ENCODE measurements around the gene GSTCD.
"Not testable (repeated sequence)": the region's sequence is repeated elsewhere in the genome, so short reads cannot be mapped to it uniquely, and the experiment has no call there.

GSTCD gene

DNA sequence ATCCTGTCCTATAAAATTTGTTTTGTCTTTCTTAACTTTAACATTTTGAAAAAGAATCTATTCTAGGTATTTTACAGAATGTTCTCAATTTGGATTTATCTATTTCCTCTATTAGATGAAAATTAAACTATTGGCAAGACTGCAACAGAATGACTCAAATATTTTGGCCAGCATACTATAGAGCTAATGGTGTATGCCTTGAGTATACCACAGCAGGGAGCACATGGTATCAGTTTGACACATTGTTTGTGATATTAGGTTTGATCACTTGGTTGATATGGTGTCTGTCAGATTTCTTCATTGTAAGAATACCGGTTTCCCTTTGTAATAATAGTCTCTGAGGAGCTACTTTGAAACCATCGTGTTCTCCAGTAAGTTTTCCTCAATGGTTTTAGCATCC lies 98.9 kb downstream of the GSTCD start:
- DNase-seq (ENCODE audit: low spot score) = no peak

- no peak for DNase-seq (ENCODE audit: low spot score)
Observed at GRCh38 chr4:105808030-105808749, 99.6 kb downstream of the GSTCD start.

GRCh38 chr4:105808750-105809041 lies 100.1 kb downstream of the GSTCD start:
- no peak for DNase-seq (ENCODE audit: low spot score)

DNA sequence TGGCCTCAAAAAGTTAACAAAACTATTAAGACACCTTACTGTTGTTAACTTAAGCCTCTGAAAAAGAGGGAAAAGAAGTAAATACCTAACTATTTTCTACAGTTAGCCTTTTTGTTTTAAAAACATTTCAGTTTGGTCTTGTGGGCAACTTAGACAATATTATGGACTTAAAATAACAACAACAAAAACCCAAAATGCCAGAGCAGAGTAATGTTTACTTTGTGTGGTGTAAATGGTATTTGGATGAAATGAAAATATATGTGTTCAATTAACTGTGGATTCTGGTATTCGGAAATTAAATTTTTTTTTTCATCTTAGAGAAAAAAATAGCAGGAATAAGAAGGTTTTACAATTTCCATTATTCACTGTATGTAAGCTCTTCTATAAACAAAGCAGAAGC lies 107.1 kb downstream of the GSTCD start:
- no peak for DNase-seq (ENCODE audit: low spot score)

DNA sequence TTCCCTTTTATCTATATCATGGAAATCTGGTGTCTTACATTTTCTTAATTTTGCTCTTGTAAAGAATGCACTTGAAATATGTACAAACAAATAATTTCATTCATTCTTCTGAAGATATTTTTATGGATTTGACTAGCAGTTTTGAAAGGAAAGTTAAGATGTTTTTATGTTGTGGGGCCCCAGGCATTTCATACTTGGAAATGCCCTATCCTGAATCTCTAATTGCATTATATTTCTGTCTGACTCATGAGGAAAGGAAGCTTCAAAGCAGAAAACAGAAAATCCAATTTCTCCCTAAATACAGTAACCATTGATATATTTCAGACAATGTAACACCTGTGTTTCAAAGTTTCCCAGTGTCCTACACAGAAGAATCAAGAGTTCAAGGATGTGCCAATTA lies 113.5 kb downstream of the GSTCD start:
- DNase-seq (ENCODE audit: low spot score) = no peak

DNA sequence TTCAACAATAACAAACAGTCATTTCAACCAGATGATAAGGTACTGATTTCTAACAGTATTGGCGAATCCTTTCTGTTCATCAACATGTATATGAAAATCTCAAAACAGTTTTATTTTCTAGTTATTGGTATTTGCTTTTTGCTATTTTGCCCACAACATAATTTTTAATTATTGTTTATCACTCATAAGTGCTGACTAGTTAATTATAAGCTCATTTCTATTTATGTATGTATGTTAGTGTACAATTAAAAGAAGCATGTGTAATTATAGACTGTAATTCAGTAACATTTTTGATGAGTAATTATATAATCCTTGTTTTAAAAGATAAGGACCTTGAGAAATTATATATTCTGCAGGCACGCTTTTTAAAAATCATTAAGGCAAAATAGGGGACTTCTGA lies 119.5 kb downstream of the GSTCD start:
- DNase-seq (ENCODE audit: low spot score) = no peak

- DNase-seq (ENCODE audit: low spot score) = no peak
Observed at GRCh38 chr4:105831189-105831588, 122.6 kb downstream of the GSTCD start.

GRCh38 chr4:105835177-105835576 lies 126.6 kb downstream of the GSTCD start:
- DNase-seq (ENCODE audit: low spot score) = no peak

DNA sequence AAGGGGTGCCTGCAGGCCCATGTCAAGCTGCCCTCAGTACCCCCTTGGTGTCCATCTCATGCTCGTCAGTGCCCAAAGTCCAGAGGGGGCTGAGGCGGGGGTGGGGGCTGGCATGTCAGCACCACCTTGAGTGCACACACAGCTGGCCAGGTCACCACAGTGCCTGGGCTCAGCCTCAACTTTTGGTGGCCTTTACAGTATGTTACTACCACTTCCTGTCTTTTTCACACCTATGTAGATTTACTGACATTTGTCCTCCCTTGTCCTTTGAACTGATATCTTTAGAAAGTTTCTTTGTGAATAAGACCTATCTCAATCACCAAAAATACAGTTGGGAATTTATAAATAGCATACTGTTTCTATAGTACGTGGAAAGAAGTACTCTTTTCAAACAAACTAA lies 128.0 kb downstream of the GSTCD start:
- DNase-seq (ENCODE audit: low spot score) = no peak

- no peak for DNase-seq (ENCODE audit: low spot score)
Observed at GRCh38 chr4:105837037-105837436, 128.5 kb downstream of the GSTCD start.

- no peak for DNase-seq (ENCODE audit: low spot score)
Observed at GRCh38 chr4:105838082-105838481, 129.5 kb downstream of the GSTCD start.

- DNase-seq (ENCODE audit: low spot score) = no peak
Observed at GRCh38 chr4:105840426-105841174, 132.0 kb downstream of the GSTCD start.

DNA sequence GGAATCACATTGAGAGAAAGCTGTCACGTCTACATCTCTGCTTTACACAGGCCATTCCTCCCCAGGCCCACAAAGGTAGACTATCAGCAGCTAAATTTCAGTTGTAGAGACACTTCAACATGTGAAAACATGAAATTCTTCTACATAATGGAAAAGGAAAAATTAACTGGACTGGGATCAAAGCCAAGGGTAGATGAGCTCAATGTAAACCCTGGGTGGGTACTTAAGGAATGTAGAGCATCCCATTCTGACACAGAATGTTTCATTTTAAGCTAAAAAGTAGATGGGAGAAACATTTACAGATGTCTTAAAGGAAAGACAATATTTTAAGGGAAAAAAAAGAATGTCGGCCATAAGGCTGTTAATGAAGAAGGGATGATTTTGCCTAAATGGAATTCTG lies 135.4 kb downstream of the GSTCD start:
- DNase-seq (ENCODE audit: low spot score) = no peak

DNA sequence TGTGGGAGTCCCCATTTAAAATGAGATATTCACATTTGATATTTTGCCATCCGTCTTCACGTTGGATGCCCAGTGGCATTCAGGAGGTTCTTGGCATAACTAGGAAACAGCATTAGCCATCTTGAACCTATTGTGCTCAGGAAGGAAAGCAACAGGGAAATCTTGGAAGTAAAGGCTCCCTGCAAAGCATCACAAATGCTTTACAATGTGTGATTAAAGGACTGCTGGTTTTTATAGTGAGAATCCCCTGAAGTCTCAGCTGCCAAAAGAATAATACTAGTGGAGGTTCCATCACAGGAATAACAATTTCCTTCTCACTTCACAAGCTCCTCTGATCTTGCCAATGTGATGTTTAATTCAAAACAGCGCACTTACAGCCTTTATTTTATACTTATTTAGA lies 137.0 kb downstream of the GSTCD start:
- DNase-seq (ENCODE audit: low spot score) = no peak

- not testable (repeated sequence) for DNase-seq (ENCODE audit: low spot score)
Observed at GRCh38 chr4:105848359-105848758, 139.8 kb downstream of the GSTCD start.

GRCh38 chr4:105851196-105851595 lies 142.6 kb downstream of the GSTCD start:
- no peak for DNase-seq (ENCODE audit: low spot score)

GRCh38 chr4:105852230-105852629 lies 143.6 kb downstream of the GSTCD start:
- DNase-seq (ENCODE audit: low spot score) = not testable (repeated sequence)

- DNase-seq (ENCODE audit: low spot score) = no peak
Observed at GRCh38 chr4:105858466-105859040, 150.0 kb downstream of the GSTCD start.

- no peak for DNase-seq (ENCODE audit: low spot score)
Observed at GRCh38 chr4:105859233-105859632, 150.6 kb downstream of the GSTCD start.

DNA sequence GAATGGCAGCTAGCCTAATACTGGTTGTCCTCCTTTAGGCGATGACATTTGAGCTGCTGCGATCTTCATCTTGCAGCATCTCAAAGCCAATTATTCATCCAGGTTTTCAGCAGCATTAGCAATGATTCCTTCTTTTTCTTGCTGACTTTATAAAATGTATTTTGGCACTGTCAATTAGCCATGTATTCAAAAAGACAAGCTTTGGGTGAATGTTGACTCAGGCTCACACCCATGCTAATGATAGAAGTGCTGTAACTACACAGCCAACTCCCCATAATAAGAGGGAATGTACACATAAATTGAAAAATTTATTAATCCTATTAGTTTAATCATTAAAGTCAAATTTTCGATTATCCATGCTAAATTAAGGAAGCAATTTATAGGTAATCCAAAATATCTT lies 162.4 kb downstream of the GSTCD start:
- no peak for DNase-seq (ENCODE audit: low spot score)

DNA sequence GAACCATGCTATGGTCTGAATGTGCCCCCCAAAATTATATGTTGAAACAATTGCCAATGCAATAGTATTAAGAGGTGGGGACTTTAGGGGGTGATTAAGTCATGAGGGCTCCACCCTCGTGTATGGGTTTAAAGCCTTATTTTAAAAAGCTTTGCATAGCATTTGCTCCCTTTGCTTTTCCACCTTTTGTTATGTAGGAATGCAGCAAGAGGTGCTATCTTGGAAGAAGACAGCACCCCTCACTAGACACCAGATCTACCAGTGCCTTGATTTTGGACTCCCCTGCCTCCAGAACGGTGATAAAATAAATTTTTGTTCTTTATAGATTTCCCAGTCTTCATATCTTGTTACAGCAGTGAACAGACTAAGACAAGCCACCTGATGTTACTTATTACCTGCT lies 163.4 kb downstream of the GSTCD start:
- no peak for DNase-seq (ENCODE audit: low spot score)

DNA sequence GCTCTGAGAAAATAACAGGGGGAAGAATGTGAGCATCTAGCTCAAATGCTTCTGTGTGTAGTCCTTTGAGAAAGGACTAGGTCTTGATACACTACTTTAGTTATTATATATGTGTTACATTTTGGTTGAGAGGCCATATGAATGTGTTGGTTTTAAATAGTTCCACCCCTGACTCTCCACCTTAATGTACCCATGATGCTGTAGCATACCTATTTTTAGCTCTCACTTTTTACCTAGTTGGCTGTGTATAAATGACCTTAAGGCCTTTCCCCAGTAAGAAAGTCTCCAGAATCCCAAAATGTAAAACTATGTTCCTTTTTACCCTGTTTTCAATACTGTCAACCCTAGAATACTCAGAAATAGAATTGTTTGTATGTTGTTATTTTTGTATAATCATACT lies 166.6 kb downstream of the GSTCD start:
- no peak for DNase-seq (ENCODE audit: low spot score)

DNA sequence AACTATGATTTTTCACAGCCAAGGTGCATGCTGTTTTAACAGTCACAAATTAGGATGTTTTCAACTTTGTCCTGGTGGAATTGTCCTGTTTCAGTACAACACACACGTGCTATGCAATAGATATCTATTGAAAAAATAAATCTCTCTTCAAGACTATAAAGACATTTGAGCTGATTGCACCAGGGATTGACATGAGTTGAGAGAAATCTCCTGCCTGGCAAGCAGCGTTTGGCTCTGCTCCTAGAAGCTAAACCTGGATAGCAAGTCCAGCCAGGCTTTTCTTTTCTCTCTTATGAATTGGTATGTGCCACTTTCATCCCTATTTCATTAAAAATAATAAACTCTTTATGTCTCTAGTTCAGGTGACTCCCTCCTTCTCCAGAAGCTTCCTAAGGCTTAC lies 170.1 kb downstream of the GSTCD start:
- DNase-seq (ENCODE audit: low spot score) = no peak

- no peak for DNase-seq (ENCODE audit: low spot score)
Observed at GRCh38 chr4:105887508-105887907, 178.9 kb downstream of the GSTCD start.

Data from iPS-NIHi11 (cell line).